Small intestine (tissue), 16 donors: Measurements from ENCODE around the gene OR4C11. TPM values are rescaled to one million over a fixed set of nuclear protein-coding genes. Genes with fewer than 3 reads are reported as not detected.

ENCODE experiments used
- DNase-seq, 2 donors: peaks; one replicate each; pipeline versions ENCODE4 v3.0.0 to v3.0.0-alpha.2; 2013
- FAIRE-seq: peaks from 2 replicates; lab custom pipeline; 2012; peaks lifted over from hg19 to GRCh38; lab: Jason Lieb, UNC
- H3K27ac ChIP-seq, 3 donors: one replicate each; pipeline ENCODE4 v1.5.1; 2013; ENCODE audit warnings: low read length in 2 of 3, mild to moderate bottlenecking in 2 of 3, control low read depth in 1 of 3, inconsistent platforms in 1 of 3, low read depth in 1 of 3, moderate library complexity in 1 of 3
- H3K27me3 ChIP-seq, 3 donors: one replicate each; pipeline ENCODE4 v1.6.1; 2013; ENCODE audit warnings: low read length in 3 of 3, inconsistent platforms in 1 of 3; ENCODE audit not compliant: control insufficient read depth in 3 of 3, insufficient read depth in 3 of 3
- H3K36me3 ChIP-seq, 3 donors: one replicate each; pipeline ENCODE4 v1.6.1; 2013; ENCODE audit warnings: low read length in 3 of 3, inconsistent platforms in 1 of 3, low read depth in 1 of 3, mild to moderate bottlenecking in 1 of 3, moderate library complexity in 1 of 3; ENCODE audit not compliant: control insufficient read depth in 3 of 3, insufficient read depth in 2 of 3
- H3K4me1 ChIP-seq, 3 donors: one replicate each; pipeline ENCODE4 v1.6.1; 2013; ENCODE audit warnings: low read length in 2 of 3, inconsistent platforms in 1 of 3, low read depth in 1 of 3, mild to moderate bottlenecking in 1 of 3, moderate library complexity in 1 of 3; ENCODE audit not compliant: control insufficient read depth in 3 of 3, insufficient read depth in 2 of 3
- H3K4me3 ChIP-seq, 3 donors: one replicate each; pipeline ENCODE4 v1.5.1; 2013; ENCODE audit warnings: low read length in 3 of 3, control low read depth in 1 of 3, inconsistent platforms in 1 of 3, low read depth in 1 of 3, mild to moderate bottlenecking in 1 of 3, moderate library complexity in 1 of 3
- H3K9me3 ChIP-seq, 2 donors: one replicate each; pipeline ENCODE4 v1.6.1; 2013; ENCODE audit warnings: low read depth in 1 of 2, low read length in 1 of 2; ENCODE audit not compliant: control insufficient read depth in 2 of 2, insufficient read depth in 1 of 2
- WGBS, 3 donors: extraction: QIAGEN DNeasy Blood & Tissue Kit; methylation state at CpG; one replicate each; pipeline ENCODE4 v1.1.7; 2013; 5-methylcytosine and 5-hydroxymethylcytosine counted together
- long read RNA-seq, 10 donors: transcript quantifications; one replicate each; lab custom pipeline, GENCODE V29; 2026
- polyA plus RNA-seq, 4 donors: library from polyadenylated mRNA; stranded (reverse) in 3 of 4; unstranded in 1 of 4; fragments of 200-250 nt in 3 of 4; fragments of 120-200 nt in 1 of 4; gene quantifications; one replicate each; pipeline versions ENCODE4 v1.2.1 to v1.2.3, GENCODE V29; 2013
- donor health status: healthy with polysubstance abuse.
- donor health status: control.
- donor health status: control.
- donor health status: Bipolar disorder and iron deficiency.
- donor health status: healthy.

Gene OR4C11, protein sequence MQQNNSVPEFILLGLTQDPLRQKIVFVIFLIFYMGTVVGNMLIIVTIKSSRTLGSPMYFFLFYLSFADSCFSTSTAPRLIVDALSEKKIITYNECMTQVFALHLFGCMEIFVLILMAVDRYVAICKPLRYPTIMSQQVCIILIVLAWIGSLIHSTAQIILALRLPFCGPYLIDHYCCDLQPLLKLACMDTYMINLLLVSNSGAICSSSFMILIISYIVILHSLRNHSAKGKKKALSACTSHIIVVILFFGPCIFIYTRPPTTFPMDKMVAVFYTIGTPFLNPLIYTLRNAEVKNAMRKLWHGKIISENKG
- not detected for polyA plus RNA-seq
- long read RNA-seq, donor 1 = 0 reads
- long read RNA-seq, donor 2 = 0 reads
- long read RNA-seq, donor 3 = 0 reads
- long read RNA-seq, donor 4 = 0 reads
- long read RNA-seq, donor 5 = 0 reads
- long read RNA-seq, donor 6 = 0 reads
- long read RNA-seq, donor 7 = 0 reads
- long read RNA-seq, donor 8 = 0 reads
- long read RNA-seq, donor 9 = 0 reads
- long read RNA-seq, donor 10 = 0 reads

DNA sequence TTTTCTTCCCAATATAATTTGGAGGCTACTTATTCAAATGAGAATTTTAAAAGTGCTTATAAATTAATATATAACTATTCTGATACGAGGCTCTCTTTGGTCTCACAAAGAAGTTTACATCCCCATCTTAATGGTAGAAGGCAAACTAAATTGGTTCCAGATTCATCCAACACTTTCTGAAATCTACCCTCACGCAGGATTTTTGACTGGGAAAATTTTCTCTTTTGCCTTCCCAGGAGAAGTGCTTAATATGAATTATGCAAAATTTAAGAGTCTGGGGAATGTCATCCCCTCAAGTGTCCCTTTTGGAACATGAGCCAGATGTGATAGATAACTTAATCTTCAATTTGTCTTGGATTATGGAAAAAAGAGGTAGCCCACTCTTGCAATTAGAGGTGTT is at the start of gene OR4C11:
Gene OR4C11, minus strand, starts transcription at position 101 of the 400 bp plus-strand sequence. CDS start 3,272 bp downstream, outside the sequence.
- Histone ChIP-seq H3K27ac (no peak within 1 kb of the TSS), H3K36me3 (no peaks in the 10 kb centered on the region), H3K27me3 (no peaks in the 10 kb centered on the region), H3K9me3 (peaks cover 0 to 2% of the 10 kb centered on the region in 2 donors), H3K4me1 (no peaks in the 10 kb centered on the region), H3K4me3 (no peak within 1 kb of the TSS)
- 35 to 54% (median 52%) methylated on average over 2 of the region's 2 CpGs for WGBS, 3 donors
- DNase-seq (no peak), FAIRE-seq (no peak)

DNA sequence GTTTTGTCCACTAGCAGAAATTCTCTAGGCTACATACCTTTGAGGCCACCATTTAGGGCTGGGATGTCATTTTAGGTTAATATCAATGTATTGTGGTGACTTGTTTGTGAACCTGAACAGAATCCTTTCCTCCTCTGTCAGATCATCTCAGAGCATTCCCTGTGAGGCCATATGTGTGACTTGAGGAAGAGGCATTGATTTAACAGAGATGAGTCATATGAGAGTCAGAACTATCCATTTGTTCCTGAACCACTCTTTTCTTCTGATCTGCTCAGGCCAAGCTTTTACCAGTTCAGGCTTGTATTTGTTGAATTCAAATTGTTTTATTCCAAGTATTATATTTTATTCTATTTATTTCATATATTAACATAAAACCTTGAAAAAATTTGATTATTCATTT is 47.7 kb upstream of the OR4C11 start:
- H3K4me3 ChIP-seq = no peak overlapping the region
- H3K4me1 ChIP-seq = no peaks in the 10 kb centered on the region
- peaks cover 0 to 3% of the 10 kb centered on the region in 2 donors for H3K9me3 ChIP-seq
- H3K36me3 ChIP-seq = no peaks in the 10 kb centered on the region
- DNase-seq (no peak), FAIRE-seq (no peak)
- H3K27ac ChIP-seq = no peak overlapping the region
- H3K27me3 ChIP-seq = no peaks in the 10 kb centered on the region

DNA sequence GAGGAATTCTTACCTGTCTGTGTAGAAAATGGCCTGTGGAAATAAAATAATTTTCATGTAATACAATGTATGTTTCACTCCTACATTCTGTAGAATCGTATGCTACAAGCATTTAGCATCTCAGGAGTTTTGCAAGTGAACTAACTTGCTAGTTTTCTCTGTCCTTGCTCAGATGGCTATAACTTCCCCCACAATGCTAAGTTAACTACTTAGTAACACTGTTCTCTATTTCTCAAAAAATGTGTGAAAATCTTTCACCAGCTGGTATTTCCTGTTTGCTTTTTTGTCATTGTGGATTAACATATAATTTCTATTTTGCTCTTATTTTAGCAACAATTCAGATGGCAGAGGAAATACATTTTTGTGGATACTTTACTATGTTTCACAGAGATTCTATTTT is 45.1 kb upstream of the OR4C11 start:
- H3K4me1 ChIP-seq = no peaks in the 10 kb centered on the region
- H3K9me3 ChIP-seq = peaks cover 0 to 3% of the 10 kb centered on the region in 2 donors
- no peak for DNase-seq
- H3K36me3 ChIP-seq = no peaks in the 10 kb centered on the region
- no peaks in the 10 kb centered on the region for H3K27me3 ChIP-seq
- no peak for FAIRE-seq
- H3K4me3 ChIP-seq = no peak overlapping the region
- WGBS, 3 donors = 65 to 73% (median 70%) methylated on average over 1 of the region's 1 CpG
- H3K27ac ChIP-seq = no peak overlapping the region

DNA sequence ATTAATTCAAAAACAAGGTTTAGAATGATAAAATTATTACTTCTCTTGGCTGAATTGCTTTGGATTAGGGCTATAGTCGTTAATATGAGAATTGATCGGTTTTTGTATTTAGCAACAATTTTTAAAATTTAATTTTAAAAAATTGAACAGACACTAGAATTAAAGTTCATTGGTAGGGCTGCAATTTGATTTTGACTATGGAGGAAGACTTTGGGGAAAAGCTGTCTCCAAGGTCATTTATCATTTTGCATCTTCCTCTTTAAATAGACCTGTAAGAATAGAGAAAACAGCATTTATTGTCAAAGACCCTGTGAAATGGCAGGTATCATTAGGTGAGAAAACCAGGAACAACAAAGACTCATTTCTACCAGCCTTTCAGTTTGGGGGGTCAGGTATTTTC is 40.6 kb upstream of the OR4C11 start, which contains the start of gene OR4S2:
Gene OR4S2, plus strand, starts transcription at position 301 of the 400 bp plus-strand sequence. CDS start 2,577 bp downstream, outside the sequence.
- WGBS, 3 donors = 73 to 77% (median 75%) methylated on average over 2 of the region's 2 CpGs
- no peak for FAIRE-seq
- Histone ChIP-seq H3K27me3 (no peaks in the 10 kb centered on the region), H3K27ac (no peak within 1 kb of the TSS), H3K36me3 (no peaks in the 10 kb centered on the region), H3K4me3 (no peak within 1 kb of the TSS), H3K4me1 (no peaks in the 10 kb centered on the region), H3K9me3 (no peaks in the 10 kb centered on the region)
- DNase-seq = no peak

DNA sequence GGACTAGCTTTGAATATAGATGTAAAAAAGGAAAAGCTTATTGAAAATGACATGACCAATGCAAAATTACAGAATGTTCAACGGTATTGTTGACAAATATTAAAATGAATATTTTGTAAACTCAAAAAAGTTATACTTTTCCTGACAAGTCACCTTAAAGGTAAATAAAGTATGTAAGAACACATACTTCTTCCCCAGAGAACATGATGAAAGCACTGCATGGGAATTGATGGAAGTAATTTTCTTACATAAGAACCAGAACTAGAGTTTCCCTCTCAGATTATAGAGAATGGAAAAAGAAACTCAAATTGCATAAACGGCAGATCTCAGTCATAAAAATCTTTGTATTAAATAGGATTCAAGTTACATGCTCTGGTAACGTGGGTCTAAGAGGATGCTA is 27.4 kb upstream of the OR4C11 start, which contains the start of gene OR4P4:
Gene OR4P4, plus strand, starts transcription at position 301 of the 400 bp plus-strand sequence.
- 38 to 47% (median 42%) methylated on average over 3 of the region's 3 CpGs for WGBS, 3 donors
- FAIRE-seq (no peak), DNase-seq (no peak)
- Histone ChIP-seq H3K4me3 (no peak within 1 kb of the TSS), H3K36me3 (no peaks in the 10 kb centered on the region), H3K9me3 (no peaks in the 10 kb centered on the region), H3K4me1 (no peaks in the 10 kb centered on the region), H3K27ac (no peak within 1 kb of the TSS), H3K27me3 (no peaks in the 10 kb centered on the region)

DNA sequence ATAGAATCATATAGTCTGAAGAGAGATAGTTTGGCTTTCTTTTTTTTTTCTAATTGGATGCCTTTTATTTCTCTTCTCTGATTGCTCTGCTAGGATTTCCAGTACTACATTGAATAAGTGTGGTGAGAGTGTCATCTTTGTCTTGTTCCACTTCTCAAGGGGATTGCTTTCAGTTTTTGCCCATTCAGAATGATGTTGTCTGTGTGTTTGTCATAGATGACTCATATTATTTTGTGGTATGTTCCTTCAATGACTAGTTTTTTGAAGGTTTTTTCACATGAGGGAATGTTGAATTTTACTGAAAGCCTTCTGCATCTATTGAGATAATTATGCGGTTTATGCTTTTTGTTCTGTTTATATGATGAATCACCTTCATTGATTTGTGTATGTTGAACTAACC is 17.1 kb upstream of the OR4C11 start:
- FAIRE-seq (no peak), DNase-seq (no peak)
- no peak overlapping the region for H3K27ac ChIP-seq
- no peaks in the 10 kb centered on the region for H3K36me3 ChIP-seq
- no peaks in the 10 kb centered on the region for H3K27me3 ChIP-seq
- peaks cover 0 to 7% of the 10 kb centered on the region in 2 donors for H3K9me3 ChIP-seq
- H3K4me1 ChIP-seq = no peaks in the 10 kb centered on the region
- no peak overlapping the region for H3K4me3 ChIP-seq
- 67 to 96% (median 87%) methylated on average over 1 of the region's 1 CpG for WGBS, 3 donors

DNA sequence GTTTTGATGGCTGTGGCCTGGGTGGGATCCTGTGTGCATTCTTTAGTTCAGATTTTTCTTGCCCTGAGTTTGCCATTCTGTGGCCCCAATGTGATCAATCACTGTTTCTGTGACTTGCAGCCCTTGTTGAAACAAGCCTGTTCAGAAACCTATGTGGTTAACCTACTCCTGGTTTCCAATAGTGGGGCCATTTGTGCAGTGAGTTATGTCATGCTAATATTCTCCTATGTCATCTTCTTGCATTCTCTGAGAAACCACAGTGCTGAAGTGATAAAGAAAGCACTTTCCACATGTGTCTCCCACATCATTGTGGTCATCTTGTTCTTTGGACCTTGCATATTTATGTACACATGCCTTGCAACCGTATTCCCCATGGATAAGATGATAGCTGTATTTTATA is 34.9 kb downstream of the OR4C11 start:
- peaks cover 0 to 15% of the 10 kb centered on the region in 2 donors for H3K9me3 ChIP-seq
- DNase-seq (no peak), FAIRE-seq (no peak)
- WGBS, 3 donors = 25 to 33% (median 28%) methylated on average over 1 of the region's 1 CpG
- H3K27me3 ChIP-seq = no peaks in the 10 kb centered on the region
- H3K27ac ChIP-seq = no peak overlapping the region
- H3K4me1 ChIP-seq = no peaks in the 10 kb centered on the region
- H3K4me3 ChIP-seq = no peak overlapping the region
- H3K36me3 ChIP-seq = no peaks in the 10 kb centered on the region

DNA sequence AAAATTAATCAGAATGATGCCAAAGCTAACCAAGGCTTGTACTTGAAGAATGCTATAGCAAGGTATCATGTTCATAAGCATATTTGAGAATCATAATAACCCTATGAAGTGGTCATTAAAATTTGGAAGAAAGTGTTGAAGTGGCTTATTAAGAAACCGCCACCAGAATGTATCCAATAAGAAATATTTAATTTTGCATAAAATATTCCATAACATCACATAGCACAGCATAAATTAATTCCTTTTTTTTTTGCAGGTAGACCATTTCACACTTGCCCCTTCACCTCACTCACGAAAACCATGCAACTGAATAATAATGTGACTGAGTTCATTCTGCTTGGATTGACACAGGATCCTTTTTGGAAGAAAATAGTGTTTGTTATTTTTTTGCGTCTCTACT is 35.6 kb downstream of the OR4C11 start, which contains the start of gene OR4C16:
Gene OR4C16, plus strand, starts transcription at position 301 of the 400 bp plus-strand sequence. Its CDS starts 0 bp downstream, at position 301.
- peaks cover 0 to 10% of the 10 kb centered on the region in 2 donors for H3K9me3 ChIP-seq

More for the DNA sequence above, 35.6 kb downstream of the OR4C11 start, which contains the start of gene OR4C16:
- no peak within 1 kb of the TSS for H3K27ac ChIP-seq
- H3K36me3 ChIP-seq = no peaks in the 10 kb centered on the region
- H3K4me1 ChIP-seq = no peaks in the 10 kb centered on the region
- H3K27me3 ChIP-seq = no peaks in the 10 kb centered on the region
- 58 to 81% (median 67%) methylated on average over 3 of the region's 3 CpGs for WGBS, 3 donors
- H3K4me3 ChIP-seq = no peak within 1 kb of the TSS
- no peak for FAIRE-seq
- DNase-seq = no peak
